ENCODE measurements around the gene FHAD1.
A peak's percentile ranks its signal among the peaks of the same experiment; 100 is the strongest.

Gene FHAD1

DNA sequence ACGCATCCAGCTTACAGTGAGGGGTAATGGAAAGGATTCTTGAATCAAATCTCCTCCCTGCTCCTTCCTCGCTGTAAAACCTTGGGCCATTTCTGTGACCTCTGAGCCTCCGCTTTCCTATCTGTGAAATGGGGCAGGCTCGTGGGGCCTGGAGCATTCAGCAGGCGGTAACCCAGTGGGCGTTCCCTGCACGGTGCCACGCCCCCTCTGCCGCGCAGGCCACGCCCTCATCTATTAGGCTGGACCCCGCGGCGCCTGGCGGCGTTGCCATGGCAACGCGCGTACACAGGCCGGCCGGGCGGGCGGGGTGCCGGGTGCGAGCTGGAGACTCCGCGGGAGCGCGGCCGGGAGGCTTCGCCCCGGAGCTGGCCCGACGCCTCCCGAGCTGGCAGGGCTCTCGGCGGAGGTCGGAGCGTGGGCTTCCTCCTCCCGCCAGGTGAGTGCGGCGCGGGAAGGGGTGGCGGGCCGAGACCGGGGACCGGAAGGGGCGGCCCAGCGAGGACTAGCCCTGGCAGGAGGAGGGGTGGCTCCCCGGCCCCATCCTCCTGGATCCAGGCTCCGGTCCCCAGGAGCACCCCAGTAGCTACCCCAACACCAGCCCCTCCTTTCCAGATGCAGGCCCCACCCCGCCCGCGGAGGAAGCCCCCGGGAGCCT is at the start of gene FHAD1:
TSS of gene FHAD1 (plus strand) at position 264 of the 655 bp plus-strand sequence. CDS start 4,562 bp downstream, outside the sequence.
- peak; percentile 60 for DNase-seq

DNA sequence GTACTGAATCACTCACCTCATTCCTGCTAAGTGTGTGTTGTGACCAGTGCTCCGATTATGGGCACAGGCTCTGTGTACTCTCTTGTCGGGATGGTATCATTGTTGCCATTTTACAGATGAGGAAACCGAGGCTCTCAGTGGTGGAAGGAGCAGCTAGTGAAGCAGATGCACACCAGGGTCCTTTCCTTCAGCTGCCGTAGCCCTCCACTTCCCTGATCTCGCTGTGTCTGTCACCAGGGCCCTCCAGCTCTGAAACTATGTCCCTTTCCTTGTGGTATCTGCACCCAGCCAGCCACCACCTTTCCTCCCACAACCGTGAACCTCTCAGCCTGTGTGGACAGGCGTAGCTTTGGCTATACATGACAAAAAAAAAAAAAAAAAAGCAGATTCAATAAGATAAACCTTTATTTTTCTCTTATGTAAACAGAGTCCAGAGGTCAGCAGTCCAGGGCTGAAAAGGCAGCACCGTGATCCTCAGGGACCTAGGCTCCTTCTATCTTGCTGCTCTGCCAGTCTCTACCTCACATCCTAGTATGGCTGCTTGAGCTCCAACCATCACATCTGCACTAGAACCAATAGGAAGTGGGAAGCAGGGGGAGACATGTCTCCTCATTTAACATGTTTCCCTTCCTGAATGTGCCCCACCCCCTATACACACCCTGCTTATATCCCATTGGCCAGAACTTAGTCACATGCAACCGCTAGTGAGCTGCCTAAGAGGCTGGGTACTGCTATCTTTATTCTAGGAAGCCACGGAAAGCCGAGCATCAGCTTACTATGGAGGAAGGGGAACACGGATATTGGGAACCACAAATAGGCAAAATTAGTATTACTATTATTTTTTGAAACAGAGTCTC is 49.2 kb upstream of the FHAD1 start:
- no peak for DNase-seq

DNA sequence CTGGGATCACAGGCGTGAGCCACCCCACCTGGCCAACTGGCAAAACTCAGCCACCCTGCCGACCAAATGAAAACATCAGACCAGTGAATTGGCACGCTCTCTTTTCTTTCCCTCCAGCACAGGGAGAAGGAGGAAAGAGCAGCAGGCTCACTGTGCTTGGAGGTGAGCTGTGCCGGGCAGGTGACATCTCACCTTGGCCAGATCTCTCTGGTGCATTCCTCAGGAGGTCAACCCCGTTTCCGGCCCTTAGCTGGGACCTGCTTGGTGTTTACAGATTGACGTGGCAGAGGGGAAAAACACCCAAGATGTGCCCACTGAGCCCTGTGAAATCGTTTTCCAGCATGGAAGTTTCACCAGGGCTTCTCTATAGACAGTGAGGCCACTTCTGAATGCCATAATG is 48.3 kb upstream of the FHAD1 start:
- no peak for DNase-seq

DNA sequence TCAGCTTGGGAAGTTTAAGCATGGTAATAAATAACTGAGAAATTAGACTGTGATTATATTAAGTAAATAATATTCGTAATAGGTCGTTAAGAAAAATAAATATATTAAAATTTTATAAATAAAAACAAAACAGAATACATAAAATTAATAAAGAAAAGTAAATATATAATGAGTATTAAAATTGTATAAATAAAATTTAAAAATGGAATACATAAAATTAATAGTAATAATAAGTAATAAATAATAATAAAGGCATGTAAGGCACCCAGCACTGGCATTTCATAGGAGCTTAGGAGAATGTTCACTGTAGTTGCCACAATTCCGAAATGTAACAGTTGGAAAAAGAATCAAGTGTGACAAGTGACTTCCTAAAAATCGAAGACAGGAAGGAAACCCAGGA is 45.8 kb upstream of the FHAD1 start:
- DNase-seq, result no peak

DNA sequence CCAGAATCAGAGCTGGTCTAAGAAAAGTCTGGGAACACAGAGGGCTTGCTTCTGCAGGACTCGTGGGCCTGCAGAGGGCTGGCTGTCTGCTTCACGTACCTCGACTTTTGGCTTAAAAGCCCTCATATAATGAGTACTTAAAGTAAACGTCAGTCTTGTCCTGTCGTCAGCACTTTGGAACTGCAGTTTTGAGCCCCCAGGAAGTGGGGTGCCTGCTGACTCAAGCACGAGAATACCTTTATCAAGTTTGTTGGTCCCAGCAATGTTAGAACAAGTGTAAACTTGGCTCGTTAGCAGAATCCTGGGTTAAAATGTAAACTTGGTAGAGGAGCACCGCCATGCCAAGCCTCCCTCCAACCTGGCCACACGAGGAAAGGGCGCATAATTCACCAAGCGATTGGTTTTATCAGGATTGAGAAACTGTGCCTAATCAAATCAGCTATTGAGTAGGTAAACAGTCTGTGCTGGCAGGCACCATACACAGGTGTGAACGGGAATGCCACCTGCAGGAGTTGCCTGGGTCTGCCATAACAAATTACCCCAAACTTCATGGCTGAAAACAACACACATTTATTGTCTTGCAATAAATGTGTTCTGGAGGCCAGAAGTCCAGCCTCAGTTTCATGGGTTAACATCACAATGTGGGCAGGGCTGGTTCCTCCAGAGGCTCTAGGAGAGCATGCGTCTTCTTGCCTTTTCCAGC is 45.0 kb upstream of the FHAD1 start:
- DNase-seq, result no peak

DNA sequence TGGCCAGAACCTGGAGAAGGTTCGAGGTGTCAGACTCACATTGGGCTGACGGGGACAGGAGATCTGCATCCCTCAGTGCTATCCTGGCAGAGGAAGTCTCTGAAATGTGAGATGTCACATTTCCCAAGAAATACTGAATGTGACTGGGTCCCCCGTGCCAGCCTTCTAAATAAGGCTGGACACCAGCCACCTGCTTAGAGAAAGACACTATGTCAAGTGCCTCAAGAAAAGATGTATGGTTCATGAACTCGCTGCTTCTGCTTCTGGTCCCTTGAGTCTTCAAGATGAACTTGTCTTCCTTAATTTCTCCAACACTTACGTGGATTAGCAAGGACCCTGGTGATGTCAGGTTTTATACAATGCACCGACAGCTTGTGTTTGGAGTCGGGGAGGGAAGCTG is 42.1 kb upstream of the FHAD1 start:
- DNase-seq, result no peak

DNA sequence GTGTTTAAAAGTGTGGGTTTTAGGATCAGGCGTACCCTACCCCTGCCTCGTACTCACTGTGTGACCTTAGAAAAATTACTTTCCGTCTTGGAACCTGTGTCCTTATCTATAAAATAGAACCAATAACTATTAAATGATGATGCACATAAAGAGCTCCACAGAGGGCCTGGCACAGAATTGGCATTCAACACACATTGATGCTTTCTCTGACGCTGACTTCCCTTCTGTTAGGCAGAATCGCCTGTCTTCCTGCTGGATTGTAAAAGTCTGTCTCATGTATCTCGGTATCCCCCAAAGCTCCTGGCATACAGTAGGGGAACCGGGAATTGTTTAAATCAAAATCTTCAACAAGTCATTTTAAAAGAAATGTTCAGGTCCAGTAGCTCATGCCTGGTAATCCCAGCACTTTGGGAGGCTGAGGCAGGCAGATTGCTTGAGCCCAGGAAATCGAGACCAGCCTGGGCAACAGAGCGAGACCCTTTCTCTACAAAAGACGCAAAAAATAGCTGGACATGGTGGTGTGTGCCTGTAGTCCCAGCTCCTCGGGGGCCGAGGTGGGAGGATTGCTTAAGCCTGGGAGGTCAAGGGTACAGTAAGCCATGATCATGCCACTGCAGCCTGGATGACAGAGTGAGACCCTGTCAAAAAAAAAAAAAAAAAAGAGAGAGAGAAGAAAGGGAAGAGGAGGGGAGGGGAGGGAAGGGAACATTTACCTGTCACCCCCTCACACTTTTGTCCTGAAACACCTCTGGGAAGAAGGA is 41.3 kb upstream of the FHAD1 start:
- DNase-seq, result no peak

DNA sequence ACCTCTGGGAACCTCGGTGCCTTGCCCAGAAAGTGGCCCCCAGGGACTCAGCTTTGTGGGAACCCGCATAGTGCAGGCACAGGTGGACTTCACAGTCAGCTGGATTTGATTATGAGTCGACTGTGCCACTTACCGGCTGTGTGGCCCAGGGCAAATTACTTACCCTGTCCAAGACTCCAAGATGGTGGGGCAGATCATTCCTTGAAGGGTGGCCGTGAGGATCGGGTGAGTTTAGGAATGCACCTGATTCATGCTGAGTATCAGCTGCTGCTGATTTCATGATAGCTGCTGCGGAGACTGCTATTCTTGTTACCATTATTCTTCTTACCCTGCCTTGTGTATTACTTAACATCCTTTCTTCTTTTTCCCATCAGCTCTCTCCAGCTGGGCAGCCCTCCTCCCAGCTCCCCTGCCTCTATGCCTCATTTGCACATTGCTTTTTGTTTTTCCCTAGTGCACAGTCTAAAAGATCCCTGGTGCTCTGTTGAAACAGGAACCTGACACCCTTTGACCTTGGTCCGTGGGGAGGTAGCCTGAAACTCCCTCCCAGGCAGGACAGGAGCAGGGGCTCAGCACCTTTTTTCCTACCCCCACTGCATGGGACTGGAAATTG is 40.5 kb upstream of the FHAD1 start:
- DNase-seq, result no peak

DNA sequence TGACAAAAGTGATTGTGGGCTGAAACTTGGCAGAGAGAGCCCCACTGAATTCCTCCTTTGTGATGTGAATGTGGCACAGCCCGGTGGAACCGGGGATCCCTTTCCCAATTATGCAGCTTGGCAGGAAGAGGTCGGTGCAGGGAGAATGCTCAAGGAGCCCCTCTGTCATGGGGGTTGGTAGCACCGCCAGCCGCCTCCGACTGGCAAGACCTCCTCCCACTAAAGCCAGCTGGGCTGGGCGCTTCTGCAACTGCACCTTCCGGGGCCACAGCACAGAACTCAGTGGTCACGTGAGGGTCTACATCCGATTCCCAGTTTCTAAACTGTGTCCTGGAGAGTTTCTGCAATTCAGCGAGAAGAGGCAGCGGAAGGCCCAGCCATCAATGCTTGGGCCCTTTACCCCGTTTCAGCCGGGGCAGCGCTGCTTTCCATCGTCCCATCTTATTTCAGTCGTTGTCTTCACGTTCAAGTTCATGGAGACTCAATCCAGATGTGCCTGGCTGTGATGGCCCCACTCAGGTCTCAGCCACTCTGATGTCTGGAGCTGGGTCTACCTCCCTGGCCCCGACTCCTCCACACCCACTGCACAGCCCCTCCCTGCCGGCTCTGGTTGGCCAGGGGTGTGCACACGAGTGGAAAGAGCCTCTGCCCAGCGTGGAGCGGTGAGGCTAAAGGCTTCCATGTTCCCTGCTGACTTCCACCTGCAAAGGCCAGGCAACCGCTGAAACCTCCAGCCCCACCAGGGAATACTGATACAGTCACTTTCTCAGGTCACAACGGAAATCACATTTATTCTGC is 39.8 kb upstream of the FHAD1 start:
- DNase-seq, result no peak

DNA sequence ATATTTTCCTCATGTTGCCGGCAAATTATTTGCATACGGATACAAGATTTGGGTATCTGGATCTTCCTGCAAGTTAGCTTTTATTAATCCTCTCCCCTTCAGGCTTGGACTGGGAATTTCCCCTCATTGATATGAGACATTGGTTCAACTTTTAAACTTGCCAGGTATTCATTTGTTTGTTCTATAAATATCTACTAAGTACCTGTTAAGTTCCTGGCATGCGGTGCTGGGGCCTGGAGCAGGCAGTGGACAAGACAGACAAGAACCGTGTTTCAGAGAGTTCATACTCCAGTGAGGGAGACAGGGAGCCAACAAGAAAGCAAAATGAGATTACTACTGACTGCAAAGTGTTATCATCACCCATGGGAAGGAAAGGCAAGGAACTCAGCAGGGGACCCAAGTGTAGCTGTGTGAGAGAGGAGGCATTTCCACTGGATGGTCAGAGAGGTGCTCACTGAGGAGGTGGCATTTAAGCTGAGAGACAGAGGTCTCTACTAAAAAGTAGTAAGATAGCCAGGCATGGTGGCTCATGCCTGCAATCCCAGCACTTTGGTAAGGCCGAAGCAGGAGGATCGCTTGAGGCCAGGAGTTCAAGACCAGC is 39.1 kb upstream of the FHAD1 start:
- DNase-seq, result no peak

DNA sequence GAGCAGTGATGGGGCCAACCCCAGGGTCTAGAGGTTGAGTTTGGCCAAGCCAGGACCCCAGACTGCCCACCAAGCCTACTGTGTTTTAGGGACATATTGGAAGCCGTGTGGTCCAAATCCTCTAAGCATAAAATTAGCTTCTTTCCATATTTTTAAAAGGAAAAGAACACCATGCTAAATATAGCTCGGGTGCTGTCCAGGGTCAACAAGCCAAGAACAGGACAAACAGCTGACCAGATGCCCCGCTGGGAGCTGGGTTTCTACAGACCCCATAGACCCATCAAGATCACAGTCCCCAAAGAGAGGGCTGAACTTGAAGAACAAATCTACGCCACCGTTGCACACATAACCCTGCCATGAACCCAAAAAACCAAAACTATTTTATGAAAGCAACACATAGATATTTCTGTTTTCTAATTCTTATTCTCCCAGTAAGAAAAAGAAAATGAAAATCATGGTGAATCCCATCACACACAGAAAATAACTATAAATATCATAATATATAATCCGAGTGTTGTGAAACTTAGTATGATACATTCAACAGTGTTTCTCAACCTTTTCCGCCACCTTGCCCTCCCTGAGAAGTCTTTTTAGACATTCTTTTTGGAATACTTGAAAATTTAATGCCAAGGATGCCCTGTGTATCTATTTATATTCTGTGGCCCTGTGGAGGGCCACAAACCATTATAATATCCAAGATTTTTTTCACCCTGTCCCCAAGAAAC is 36.2 kb upstream of the FHAD1 start:
- DNase-seq, result no peak

DNA sequence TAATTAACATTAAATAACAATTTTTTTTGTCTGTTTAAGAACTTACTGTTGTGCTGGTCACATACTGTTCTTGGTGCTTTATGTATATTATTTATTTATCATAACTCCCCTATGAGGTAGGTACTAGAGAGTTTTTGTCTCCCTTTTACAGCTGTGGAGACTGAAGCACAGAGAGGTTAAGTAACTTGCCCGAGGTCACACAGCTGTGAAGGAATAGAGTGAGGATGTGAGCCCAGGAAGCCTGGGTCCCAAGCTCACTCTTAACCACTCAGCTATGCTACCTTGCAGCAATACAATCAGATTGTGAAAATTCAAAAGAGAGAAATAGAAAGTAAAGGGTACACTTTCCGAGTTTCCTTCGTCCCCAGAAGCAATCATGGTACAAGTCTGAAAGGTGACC is 35.6 kb upstream of the FHAD1 start:
- DNase-seq, result no peak

DNA sequence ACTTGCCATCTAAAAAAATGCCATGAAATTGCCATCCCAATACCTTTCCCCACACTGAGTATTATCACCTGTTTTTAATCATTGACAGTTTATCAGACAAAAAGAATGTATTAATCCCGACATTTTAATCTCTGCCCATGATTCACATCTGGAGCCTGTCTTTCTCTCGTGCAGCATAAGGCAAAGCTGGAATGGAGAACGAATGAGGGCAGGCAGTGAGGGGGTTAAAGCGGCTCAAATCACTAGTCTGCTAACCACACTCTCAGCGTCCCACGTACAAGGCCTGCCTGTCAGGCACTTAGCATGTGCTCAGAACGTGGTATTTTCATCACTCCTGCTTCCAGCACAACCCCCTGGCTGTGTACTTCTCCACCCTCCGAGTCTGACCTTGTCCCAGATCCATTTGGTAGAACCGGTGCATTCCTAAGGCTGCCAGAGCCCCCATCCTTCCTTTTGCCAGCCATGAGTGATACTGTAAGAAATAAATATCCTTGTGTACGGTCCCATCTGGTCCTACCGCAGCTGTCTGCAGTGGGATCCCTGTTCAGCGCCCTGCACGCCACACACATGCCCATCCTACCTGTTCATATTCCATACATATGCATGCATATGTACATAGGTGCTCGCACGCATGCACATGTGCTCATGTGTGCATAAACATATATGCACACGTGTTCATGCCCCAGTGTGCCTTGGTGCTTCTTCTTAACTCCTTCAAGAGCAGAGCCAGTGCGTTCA is 34.6 kb upstream of the FHAD1 start:
- DNase-seq, result no peak

DNA sequence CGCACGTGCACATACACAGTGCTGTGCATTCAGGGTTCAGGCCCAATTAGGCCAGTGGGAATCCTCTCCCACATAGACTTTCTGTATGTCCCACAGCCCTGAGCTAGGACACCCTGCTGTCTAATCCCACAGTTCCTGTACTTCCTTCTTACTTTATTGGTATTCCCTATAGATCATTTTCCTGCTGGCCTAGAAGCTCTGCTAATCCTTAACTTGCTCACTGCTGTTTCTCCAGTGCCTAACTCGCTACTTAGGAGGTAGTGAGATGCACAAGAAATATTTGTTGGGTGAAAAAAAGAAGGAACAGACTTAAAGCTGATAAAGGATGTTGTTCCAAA is 34.1 kb upstream of the FHAD1 start:
- no peak for DNase-seq

DNA sequence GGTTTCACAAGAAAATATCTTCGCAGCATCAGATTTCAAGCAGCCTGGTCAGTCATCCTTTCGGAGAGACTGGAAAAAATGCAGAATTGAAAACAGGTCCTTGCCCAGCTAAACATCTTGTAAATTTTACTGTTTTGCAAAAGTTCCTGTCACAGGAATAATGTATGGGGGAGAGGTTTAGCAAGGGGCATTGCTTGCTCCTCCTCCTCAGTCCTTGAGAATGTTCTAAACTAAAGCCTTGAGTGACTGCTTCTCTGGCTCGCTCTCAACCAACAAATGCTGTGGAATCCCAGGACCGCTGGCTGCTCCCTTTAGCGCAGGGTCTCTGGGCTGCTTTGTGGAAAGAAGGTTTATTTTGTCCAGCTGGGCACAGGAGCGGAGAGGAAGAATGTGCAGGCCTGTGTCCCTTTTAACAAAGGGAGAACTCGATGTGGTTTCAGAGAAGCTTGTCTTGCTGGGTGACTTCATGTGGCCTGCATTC is 33.6 kb upstream of the FHAD1 start:
- DNase-seq, result no peak

DNA sequence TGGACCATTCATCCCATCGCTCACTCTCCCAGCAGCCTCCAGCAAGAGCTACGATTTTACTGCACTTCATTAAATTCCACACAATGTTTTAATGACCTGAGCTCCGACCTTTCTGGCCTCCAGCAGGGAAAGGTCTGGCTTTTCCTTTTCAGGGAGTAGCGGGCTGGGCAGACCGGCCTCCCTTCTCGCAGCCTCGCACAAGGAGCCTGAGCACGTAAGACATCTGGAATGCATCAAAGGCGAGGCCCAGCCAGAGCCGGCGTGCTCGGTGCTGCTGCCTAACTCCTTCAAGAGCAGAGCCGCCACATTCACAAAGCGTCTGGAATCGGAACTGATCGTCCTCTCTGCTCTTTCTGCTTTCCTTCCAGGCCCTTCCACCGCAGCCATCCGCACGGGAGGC is 32.5 kb upstream of the FHAD1 start:
- no peak for DNase-seq

DNA sequence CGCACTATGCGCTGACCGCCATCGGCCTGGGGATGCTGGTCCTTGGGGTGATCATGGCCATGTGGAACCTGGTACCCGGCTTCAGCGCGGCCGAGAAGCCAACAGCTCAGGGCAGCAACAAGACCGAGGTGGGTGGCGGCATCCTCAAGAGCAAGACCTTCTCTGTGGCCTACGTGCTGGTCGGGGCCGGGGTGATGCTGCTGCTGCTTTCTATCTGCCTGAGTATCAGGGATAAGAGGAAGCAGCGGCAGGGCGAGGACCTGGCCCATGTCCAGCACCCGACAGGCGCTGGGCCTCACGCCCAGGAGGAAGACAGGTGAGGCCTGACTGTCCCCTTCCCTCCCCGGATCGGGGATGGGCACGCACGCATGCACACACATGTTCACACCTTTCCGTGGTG is 31.9 kb upstream of the FHAD1 start:
- peak; percentile 28 for DNase-seq

DNA sequence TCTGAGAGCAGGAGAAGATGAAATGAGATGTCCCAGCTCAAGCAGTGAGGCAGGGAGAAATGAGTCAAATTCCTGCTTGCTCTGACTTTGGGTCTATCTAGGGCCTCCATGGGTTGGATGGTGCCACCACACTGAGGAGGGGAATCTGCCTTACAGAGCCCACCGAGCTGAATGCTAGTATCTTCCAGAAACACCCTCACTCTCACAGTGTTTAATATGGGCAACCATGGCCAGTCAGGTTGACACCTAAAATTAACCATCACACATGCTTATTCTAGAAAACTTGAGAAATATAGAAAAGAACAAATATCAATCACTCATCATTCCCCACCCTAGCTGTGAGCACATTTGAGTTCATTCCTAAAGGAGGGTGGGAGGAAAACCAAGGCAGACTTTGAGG is 29.4 kb upstream of the FHAD1 start:
- DNase-seq, result no peak

DNA sequence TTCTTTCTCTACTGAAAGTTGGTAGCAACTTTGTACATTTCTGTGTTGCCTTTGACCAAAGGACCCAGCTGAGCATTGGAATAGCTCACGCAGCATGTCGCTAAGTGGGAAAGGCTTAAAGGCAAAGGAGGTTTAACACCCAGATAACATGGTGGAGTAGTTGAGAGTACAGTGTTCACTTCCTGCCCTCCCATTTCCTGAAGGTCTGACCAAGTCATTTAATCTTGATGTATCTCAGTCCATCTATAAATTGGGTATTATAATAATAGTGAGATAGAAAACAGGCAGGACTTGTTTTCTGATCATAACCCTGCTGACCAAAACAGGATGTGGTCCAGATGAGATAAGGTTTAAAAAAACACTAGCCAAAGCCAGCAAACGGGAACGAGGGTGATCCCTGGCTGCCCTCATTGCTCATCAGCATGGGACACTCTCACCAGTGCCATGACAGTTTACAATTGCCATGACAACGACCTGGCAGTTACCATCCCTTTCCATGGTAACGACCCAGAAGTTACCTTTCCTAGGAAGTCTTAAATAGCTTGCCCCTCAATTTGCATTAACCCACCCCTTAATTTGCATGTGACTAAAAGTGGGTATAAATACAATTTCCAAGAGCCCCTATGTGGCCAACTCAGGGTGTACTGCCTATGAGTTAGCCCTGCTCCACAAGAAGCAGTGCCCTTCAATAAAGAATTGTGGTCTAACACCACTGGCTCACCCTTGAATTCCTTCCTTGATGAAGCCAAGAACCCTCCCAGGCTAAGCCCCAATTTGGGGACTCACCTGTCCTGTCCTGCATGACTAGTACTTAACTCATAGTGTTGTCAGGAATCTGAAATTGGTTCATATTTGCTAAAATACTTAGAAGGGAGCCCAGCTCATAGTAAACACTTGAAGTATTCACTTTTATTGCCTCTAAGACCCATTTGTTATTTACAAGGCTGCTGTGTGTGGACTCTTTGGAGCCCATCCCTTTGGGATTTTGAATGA is 28.4 kb upstream of the FHAD1 start:
- DNase-seq, result no peak
